22Rv1 (cell line): ENCODE results near the gene OXA1L.
"Not testable (repeated sequence)": the region's sequence is repeated elsewhere in the genome, so short reads cannot be mapped to it uniquely, and the experiment has no call there.

Source experiments
- H3K27ac ChIP-seq: fragments of 450-650 bp; 2 replicates; pipeline ENCODE4 v1.5.1; 2017
- ZFX ChIP-seq: fragments of 450-650 bp; IDR thresholded peaks from 2 replicates; pipeline ENCODE4 v1.6.1; 2017; ENCODE audit warnings: antibody characterized with exemption, borderline replicate concordance
- TF ChIP-seq, protein P1 (sequence below): fragments of 450-650 bp; IDR thresholded peaks from 2 replicates; pipeline ENCODE4 v1.5.1; 2017; ENCODE audit warnings: mild to moderate bottlenecking

The OXA1L gene

DNA sequence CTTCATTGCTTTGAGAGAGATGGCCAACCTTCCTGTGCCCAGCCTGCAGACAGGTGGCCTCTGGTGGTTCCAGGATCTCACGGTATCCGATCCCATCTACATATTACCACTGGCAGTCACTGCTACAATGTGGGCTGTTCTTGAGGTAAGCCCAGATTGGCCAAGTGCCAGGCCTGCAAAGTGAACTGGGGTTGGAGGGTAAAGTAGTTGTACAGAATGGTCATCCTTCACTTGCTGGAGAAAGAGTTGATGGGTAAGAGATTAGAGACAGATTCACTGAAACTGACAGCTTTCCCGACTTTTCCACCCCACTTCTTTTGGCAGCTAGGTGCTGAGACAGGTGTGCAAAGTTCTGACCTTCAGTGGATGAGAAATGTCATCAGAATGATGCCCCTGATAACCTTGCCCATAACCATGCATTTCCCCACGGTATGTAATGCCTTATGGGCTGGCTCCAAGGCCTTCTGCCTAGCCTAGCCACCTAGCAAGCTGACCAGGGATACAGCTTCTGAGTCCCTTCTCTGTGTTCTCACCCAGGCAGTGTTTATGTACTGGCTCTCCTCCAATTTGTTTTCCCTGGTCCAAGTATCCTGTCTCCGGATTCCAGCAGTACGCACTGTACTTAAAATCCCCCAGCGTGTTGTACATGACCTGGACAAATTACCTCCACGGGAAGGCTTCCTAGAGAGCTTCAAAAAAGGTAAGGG is 4.1 kb downstream of the OXA1L start:
- H3K27ac ChIP-seq: no peak overlapping the region
- no peak for TF ChIP-seq ZFX
- TF ChIP-seq, protein P1, sequence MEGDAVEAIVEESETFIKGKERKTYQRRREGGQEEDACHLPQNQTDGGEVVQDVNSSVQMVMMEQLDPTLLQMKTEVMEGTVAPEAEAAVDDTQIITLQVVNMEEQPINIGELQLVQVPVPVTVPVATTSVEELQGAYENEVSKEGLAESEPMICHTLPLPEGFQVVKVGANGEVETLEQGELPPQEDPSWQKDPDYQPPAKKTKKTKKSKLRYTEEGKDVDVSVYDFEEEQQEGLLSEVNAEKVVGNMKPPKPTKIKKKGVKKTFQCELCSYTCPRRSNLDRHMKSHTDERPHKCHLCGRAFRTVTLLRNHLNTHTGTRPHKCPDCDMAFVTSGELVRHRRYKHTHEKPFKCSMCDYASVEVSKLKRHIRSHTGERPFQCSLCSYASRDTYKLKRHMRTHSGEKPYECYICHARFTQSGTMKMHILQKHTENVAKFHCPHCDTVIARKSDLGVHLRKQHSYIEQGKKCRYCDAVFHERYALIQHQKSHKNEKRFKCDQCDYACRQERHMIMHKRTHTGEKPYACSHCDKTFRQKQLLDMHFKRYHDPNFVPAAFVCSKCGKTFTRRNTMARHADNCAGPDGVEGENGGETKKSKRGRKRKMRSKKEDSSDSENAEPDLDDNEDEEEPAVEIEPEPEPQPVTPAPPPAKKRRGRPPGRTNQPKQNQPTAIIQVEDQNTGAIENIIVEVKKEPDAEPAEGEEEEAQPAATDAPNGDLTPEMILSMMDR: no peak

DNA sequence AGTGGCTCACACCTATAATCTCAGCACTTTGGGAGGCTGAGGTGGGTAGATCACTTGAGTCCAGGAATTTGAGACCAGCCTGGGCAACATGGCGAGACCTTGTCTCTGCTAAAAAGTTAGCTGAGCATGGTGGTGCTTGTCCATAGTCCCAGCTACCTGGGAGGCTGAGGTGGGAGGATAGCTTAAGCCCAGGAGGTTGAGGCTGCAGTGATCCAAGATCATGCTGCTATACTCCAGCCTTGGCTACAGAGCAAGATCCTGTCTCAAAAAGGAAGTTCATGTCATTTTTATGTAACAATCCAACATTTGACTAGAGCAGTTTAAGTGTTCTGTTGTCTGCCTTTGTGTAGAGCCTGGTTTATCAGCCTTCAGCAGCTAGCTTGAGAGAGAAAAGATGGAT is 6.2 kb downstream of the OXA1L start:
- no peak overlapping the region for H3K27ac ChIP-seq
- TF ChIP-seq, protein P1: no peak
- no peak for TF ChIP-seq ZFX

DNA sequence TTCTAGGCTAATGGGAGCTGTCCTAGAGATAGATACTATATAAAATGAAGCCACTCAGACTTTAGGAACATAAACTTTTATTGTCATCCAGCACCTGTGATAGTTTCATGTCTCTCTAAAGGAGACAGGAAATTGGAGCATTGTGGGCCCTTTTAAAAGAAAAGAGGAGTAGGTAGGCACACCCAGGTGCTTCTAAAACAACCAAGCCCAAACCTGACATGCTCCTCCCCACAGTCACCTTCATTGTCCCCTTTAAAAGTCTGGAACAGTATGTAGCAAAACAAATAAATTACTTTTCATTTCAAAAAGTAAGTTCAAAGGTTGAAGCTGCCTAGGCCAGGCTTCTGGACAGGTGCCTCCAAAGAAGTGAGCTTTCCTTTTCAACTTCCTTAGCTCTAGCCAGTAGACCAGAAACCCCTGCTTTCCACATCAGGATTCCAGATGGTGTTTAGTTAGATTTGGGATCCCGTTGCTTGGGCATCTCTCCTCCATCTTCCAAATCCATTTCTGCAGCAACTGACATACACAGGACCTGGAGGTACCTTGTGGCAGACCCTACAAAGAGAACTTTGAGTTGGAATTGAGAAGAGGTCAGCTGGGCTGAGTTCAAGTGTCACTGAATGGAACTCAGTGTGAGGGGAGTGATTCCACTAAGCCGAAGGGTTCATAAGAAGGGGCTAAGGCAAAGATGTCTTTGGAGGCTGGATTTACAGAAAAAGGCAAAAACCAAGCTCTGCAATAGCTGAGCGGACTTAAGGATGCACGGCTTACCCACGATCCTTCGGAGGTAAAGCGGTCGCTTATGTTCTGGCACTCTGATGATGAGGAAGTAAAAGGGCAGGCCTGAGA is 6.9 kb downstream of the OXA1L start:
- TF ChIP-seq, protein P1: no peak
- no peak for TF ChIP-seq ZFX
- H3K27ac ChIP-seq: no peak overlapping the region

DNA sequence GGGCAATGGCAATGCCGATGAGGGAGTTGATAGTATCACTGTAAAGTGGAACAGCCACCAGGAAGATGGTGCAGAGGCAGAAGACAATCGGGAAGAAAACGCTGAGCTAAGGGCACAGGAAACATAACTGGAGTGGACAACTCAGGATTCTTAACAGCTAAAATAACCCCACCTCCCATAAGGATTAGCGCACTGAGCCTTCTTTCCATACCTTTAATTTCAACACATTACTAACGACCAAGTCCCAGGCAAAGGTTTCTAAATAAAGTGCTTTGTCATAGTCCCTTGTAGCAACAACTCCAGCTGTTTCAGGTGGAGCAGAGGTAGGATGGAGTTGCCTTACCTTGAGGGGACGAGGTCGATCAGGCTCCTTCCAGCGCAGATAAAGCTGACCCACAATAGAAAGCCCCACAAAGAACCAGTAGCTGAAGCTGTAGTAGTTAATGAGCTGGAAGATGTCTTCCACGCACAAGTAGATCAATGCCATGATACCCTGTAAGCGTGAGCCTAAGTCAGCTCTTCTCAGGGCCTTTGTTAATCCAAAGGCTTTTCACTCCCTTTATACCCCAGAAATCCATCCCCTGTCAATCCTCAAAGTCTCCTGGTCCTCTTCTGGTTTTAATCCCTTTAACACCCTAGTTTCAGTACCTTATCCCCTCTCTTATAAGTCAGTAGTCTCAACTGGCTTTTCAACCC is 7.7 kb downstream of the OXA1L start:
- TF ChIP-seq, protein P1: no peak

GRCh38 chr14:22776215-22776614 is 9.7 kb downstream of the OXA1L start:
- TF ChIP-seq ZFX: no peak
- TF ChIP-seq, protein P1: no peak
- no peak overlapping the region for H3K27ac ChIP-seq

More for the DNA sequence above, 7.7 kb downstream of the OXA1L start:
- no peak overlapping the region for H3K27ac ChIP-seq

GRCh38 chr14:22776849-22777248 is 10.4 kb downstream of the OXA1L start:
- H3K27ac ChIP-seq: not testable (repeated sequence)

- H3K27ac ChIP-seq: no peak overlapping the region
- TF ChIP-seq, protein P1: no peak
- no peak for TF ChIP-seq ZFX
These were observed 11.6 kb downstream of the OXA1L start for GRCh38 chr14:22778084-22778483.
